ENCODE data around the gene TAF5L. TPM values are rescaled to one million over a fixed set of nuclear protein-coding genes. Genes with fewer than 3 reads are reported as not detected.

TAF5L gene
- 16.8 and 18.2 TPM in 2 replicates for total RNA-seq (2016; rRNA removed; fragmentation: Illumina TruSeq; extraction: Trizol)
- 3.1 and 3.3 TPM in 2 replicates for total RNA-seq (2016; cell fraction: cytosol; rRNA removed; fragmentation: Illumina TruSeq; extraction: Trizol; ENCODE audit: low read depth)
- total RNA-seq (2016; cell fraction: insoluble cytoplasmic fraction; rRNA removed; fragmentation: Illumina TruSeq; extraction: Trizol): 16.0 and 19.8 TPM in 2 replicates
- 15.0 and 16.4 TPM in 2 replicates for total RNA-seq (2016; cell fraction: membrane; rRNA removed; fragmentation: Illumina TruSeq; extraction: Trizol)
- 14.5 and 15.1 TPM in 2 replicates for total RNA-seq (2016; cell fraction: nucleus; rRNA removed; fragmentation: Illumina TruSeq; extraction: Trizol)
- 10.8 and 12.2 TPM in 2 replicates for polyA plus RNA-seq (2011; rRNA removed)
- polyA plus RNA-seq (2011; cell fraction: cytosol; rRNA removed): 9.5 and 9.7 TPM in 2 replicates
- polyA plus RNA-seq (2011; cell fraction: nucleus; rRNA removed): 8.8 and 12.5 TPM in 2 replicates
- 7.0 and 7.1 TPM in 2 replicates for polyA plus RNA-seq (2012)
- polyA plus RNA-seq (2016; cell fraction: cytosol; fragmentation: Illumina TruSeq; extraction: Trizol; ENCODE audit: low read depth): 2.1 and 3.0 TPM in 2 replicates
- 15.3 and 17.3 TPM in 2 replicates for polyA plus RNA-seq (2016; cell fraction: insoluble cytoplasmic fraction; fragmentation: Illumina TruSeq; extraction: Trizol; ENCODE audit: low read depth)
- 9.5 and 9.9 TPM in 2 replicates for polyA plus RNA-seq (2016; cell fraction: membrane; fragmentation: Illumina TruSeq; extraction: Trizol; ENCODE audit: low read depth)
- polyA plus RNA-seq (2016; cell fraction: nucleus; fragmentation: Illumina TruSeq; extraction: Trizol; ENCODE audit: insufficient read depth, low read depth): 18.4 and 20.6 TPM in 2 replicates
- 27.2 and 62.1 TPM in 2 replicates for polyA minus RNA-seq (2011; rRNA and poly(A)+ RNA removed; ENCODE audit: low replicate concordance)
- 7.0 and 7.6 TPM in 2 replicates for polyA minus RNA-seq (2011; cell fraction: cytosol; rRNA and poly(A)+ RNA removed)
- 19.6 and 22.8 TPM in 2 replicates for polyA minus RNA-seq (2011; cell fraction: nucleus; rRNA and poly(A)+ RNA removed)
- percentile 74 among the genes with signal in this experiment for Bru-seq, nascent RNA
- percentile 74 among the genes with signal in this experiment for BruChase-seq, experiment 1, labeled RNA remaining after a 6-hour chase
- BruChase-seq, experiment 2, labeled RNA remaining after a 2-hour chase: percentile 73 among the genes with signal in this experiment
- long read RNA-seq, experiment 1, partial matches to known transcripts: 2 of 4 reads
- long read RNA-seq, experiment 1, other reads (novel, unspliced or antisense): 2 of 4 reads
- long read RNA-seq, experiment 2, transcript TAF5L-201 (5 exons, 3,112 nt): major isoform, 10 of 25 reads
- long read RNA-seq, experiment 2, partial matches to known transcripts: 1 of 25 reads
- long read RNA-seq, experiment 2, other reads (novel, unspliced or antisense): 13 of 25 reads

DNA sequence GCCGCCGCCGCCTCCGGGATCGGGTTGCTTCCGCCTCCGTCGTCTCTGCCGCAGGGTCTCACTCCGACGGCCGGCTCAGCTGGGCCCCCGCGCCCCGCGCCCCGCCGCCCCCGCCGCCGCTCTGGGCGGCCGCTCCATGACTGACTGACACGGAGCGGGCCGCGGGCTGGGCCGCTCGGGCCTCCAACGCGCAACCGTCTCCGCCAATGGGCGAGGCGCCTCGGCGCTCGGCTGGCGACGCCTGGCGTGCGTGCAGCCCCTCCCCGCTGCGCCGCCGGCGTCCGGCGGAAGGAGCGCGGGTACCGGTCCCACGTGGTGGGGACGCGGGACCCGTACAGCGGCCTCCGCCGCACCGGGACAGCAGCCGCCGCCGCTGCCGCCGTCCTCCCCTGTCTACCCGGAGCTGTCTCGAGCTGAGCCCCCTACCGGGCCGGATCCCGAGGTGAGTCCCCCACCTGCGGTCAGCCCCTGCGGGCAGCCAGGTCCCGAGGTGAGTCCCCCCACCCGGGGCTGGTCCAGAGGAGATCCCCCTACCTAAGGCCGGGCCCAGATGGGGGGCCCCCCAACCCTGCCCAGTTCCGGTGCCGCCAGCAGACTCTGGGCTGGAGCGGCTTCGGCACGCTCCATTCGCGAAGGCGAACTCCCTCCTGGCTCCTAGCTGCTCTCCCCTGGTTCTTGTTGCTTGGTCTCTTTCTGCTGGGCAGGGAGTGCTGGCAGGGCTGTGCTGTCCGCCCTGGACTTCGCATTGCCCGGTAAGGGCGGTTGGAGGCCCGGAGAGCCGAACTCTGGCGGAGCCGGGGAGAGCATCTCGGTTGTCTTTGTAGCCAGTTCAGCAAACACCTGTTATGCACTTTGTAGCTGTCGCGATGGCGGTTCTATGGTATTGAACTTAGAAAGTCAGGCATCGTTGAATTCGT is at the start of gene TAF5L, which contains the start of gene URB2:
Gene TAF5L (minus strand): TSS at position 208 of the 917 bp plus-strand sequence. CDS start 11,640 bp downstream, outside the sequence.
Gene URB2 (plus strand): TSS at position 333 of the 917 bp plus-strand sequence. CDS start 1,387 bp downstream, outside the sequence.
- Histone ChIP-seq H3K9ac (ENCODE audit: insufficient read depth, low read depth, low read length) (peak within 1 kb of the TSS; percentile 79), H3K4me2 (ENCODE audit: low read depth, low read length) (peak within 1 kb of the TSS; percentile 91), H3K27ac (ENCODE audit: extremely low read length, insufficient read depth, low read length) (peak within 1 kb of the TSS; percentile 69), H3K4me1 (ENCODE audit: insufficient read depth, low read length) (peaks cover 31% of the 10 kb centered on the region), H3K36me3 (replicated peaks in 1 of 2; ENCODE audit: control insufficient read depth in 1 of 2, insufficient read depth in 2 of 2, low read length in 2 of 2) (peaks cover 0 to 12% of the 10 kb centered on the region in 2 experiments; a peak in 3 of 5 replicates), H3K4me3 (replicated peaks in 1 of 3; ENCODE audit: insufficient read depth in 1 of 3, low read depth in 2 of 3, low read length in 3 of 3) (peak within 1 kb of the TSS; percentile 86 to 96 (median 92)), H2AFZ (ENCODE audit: low read length) (no peak within 1 kb of the TSS), H3K27me3 (ENCODE audit: control insufficient read depth in 1 of 2, insufficient read depth in 2 of 2, low read length in 2 of 2) (no peaks in the 10 kb centered on the region; a peak in 1 of 5 replicates), H3K79me2 (ENCODE audit: insufficient read depth, low read length) (peaks cover 81% of the 10 kb centered on the region), H4K20me1 (ENCODE audit: insufficient read depth, low read length) (no peaks in the 10 kb centered on the region; the same call in 1 of the 2 replicates), H3K9me3 (ENCODE audit: low read length) (no peaks in the 10 kb centered on the region)
- CTCF ChIA-PET (ENCODE audit: low intra/inter-chr PET ratio, low total read pairs): no interaction called here
- FAIRE-seq (peak; percentile 15), DNase-seq (ENCODE audit: low spot score) (peak; percentile 75), ATAC-seq (peak; percentile 93)
- in situ Hi-C loops (cut with HindIII; ENCODE audit: extremely low pct_ligation_motif_present, low pct_unique_long_range_greater_than_20kb) (loop anchor here (5.0 kb wide), 1 partner anchor 64 kb away; no protein-coding TSS in a partner anchor), intact Hi-C loops (cut with micrococcal nuclease; ENCODE audit: unreplicated experiment) (loop anchor here (1.0 kb wide), 1 partner anchor 67 kb away; no protein-coding TSS in a partner anchor)
- WGBS (ENCODE audit: low lambda C conversion rate): 0% methylated on average over 12 of the region's 97 CpGs
- POLR2A ChIA-PET: interaction anchor here (5.0 kb wide), 1 partner anchor 67 kb away, joined by 34 read pairs; the partner anchor contains the start of gene ABCB10
- no TSS peak for BruUV-seq (replicated peaks)
- TF ChIP-seq, protein P1, sequence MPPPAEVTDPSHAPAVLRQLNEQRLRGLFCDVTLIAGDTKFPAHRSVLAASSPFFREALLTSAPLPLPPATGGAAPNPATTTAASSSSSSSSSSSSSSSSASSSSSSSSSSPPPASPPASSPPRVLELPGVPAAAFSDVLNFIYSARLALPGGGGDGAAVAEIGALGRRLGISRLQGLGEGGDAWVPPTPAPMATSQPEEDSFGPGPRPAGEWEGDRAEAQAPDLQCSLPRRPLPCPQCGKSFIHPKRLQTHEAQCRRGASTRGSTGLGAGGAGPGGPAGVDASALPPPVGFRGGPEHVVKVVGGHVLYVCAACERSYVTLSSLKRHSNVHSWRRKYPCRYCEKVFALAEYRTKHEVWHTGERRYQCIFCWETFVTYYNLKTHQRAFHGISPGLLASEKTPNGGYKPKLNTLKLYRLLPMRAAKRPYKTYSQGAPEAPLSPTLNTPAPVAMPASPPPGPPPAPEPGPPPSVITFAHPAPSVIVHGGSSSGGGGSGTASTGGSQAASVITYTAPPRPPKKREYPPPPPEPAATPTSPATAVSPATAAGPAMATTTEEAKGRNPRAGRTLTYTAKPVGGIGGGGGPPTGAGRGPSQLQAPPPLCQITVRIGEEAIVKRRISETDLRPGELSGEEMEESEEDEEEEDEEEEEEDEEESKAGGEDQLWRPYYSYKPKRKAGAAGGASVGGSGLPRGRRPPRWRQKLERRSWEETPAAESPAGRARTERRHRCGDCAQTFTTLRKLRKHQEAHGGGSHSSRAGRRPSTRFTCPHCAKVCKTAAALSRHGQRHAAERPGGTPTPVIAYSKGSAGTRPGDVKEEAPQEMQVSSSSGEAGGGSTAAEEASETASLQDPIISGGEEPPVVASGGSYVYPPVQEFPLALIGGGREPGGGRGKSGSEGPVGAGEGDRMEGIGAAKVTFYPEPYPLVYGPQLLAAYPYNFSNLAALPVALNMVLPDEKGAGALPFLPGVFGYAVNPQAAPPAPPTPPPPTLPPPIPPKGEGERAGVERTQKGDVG (CRISPR knock-in tag; IDR thresholded peaks at IDR 0.05; ENCODE audit: borderline replicate concordance): no peak
- peak; percentile 56; the same call in 1 of the 2 replicates for TF ChIP-seq ZFYVE20 (CRISPR knock-in tag; IDR thresholded peaks at IDR 0.05; ENCODE audit: borderline replicate concordance, low read depth)
- TF ChIP-seq SUZ12 (IDR thresholded peaks at IDR 0.05; ENCODE audit: low read depth, low read length): no peak
- no peak for TF ChIP-seq REL (CRISPR knock-in tag; conservative IDR thresholded peaks at IDR 0.05)
- TF ChIP-seq, protein P2, sequence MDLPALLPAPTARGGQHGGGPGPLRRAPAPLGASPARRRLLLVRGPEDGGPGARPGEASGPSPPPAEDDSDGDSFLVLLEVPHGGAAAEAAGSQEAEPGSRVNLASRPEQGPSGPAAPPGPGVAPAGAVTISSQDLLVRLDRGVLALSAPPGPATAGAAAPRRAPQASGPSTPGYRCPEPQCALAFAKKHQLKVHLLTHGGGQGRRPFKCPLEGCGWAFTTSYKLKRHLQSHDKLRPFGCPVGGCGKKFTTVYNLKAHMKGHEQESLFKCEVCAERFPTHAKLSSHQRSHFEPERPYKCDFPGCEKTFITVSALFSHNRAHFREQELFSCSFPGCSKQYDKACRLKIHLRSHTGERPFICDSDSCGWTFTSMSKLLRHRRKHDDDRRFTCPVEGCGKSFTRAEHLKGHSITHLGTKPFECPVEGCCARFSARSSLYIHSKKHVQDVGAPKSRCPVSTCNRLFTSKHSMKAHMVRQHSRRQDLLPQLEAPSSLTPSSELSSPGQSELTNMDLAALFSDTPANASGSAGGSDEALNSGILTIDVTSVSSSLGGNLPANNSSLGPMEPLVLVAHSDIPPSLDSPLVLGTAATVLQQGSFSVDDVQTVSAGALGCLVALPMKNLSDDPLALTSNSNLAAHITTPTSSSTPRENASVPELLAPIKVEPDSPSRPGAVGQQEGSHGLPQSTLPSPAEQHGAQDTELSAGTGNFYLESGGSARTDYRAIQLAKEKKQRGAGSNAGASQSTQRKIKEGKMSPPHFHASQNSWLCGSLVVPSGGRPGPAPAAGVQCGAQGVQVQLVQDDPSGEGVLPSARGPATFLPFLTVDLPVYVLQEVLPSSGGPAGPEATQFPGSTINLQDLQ (CRISPR knock-in tag; IDR thresholded peaks at IDR 0.05): peak; percentile 74; the same call in 1 of the 2 replicates
- TF ChIP-seq ASH2L (IDR thresholded peaks at IDR 0.05; ENCODE audit: insufficient read length, low read depth, low read length): peak; percentile 53
- TF ChIP-seq BCL6 (CRISPR knock-in tag; IDR thresholded peaks at IDR 0.05): 0 out of 2 replicates have a peak, but pooled peaks have one; percentile 6
- TF ChIP-seq TRIM24 (CRISPR knock-in tag; IDR thresholded peaks at IDR 0.05): no peak
- TF ChIP-seq THYN1 (CRISPR knock-in tag; IDR thresholded peaks at IDR 0.05; ENCODE audit: borderline replicate concordance, low read depth): no peak
